Natural killer cell treated with Interleukin-12 subunit alpha and Interleukin-12 subunit beta and Interleukin-15 and Interleukin-18, amount 100 ng/mL, for 72 hours (primary cell): ENCODE results near the gene PRSS38. TPM values are rescaled to one million over a fixed set of nuclear protein-coding genes. Genes with fewer than 3 reads are reported as not detected.

Experiments
- ATAC-seq, 2 donors: fragments of 150-1000 bp; cut with Tn5 transposase in 1 of 2; sonication (Bioruptor Pico), chemical (Tn5 transposase) in 1 of 2; 2 replicates each; pipeline ENCODE4 v1.10.0; 2021
- DNase-seq: peaks from one replicate; pipeline ENCODE4 v3.0.0; 2022; ENCODE audit warnings: low spot score
- H3K27ac Mint-ChIP-seq, 2 donors: 1 replicate in 1 of 2; 2 replicates in 1 of 2; pipeline ENCODE4 v1.8.0; 2022; ENCODE audit warnings: mixed read lengths in 2 of 2, mild to moderate bottlenecking in 1 of 2, moderate library complexity in 1 of 2
- H3K27me3 Mint-ChIP-seq, 2 donors: 1 replicate in 1 of 2; 2 replicates in 1 of 2; pipeline ENCODE4 v1.8.0; 2022; ENCODE audit warnings: mixed read lengths in 2 of 2
- H3K36me3 Mint-ChIP-seq: one replicate; pipeline ENCODE4 v1.8.0; 2022; ENCODE audit warnings: mixed read lengths
- H3K4me1 Mint-ChIP-seq, 2 donors: 1 replicate in 1 of 2; 2 replicates in 1 of 2; pipeline ENCODE4 v1.8.0; 2022; ENCODE audit warnings: low read depth in 2 of 2, mixed read lengths in 2 of 2, mild to moderate bottlenecking in 1 of 2
- H3K4me3 Mint-ChIP-seq: one replicate; pipeline ENCODE4 v1.8.0; 2022; ENCODE audit warnings: mixed read lengths
- H3K9me3 Mint-ChIP-seq: 2 replicates; pipeline ENCODE4 v1.8.0; 2022; ENCODE audit warnings: mixed read lengths
- total RNA-seq, 2 donors: library from RNA; stranded (reverse); gene quantifications; one replicate each; pipeline ENCODE4 v1.2.3, GENCODE V29; 2022

The PRSS38 gene
- total RNA-seq, 2 donors from 2014 or later = not detected

DNA sequence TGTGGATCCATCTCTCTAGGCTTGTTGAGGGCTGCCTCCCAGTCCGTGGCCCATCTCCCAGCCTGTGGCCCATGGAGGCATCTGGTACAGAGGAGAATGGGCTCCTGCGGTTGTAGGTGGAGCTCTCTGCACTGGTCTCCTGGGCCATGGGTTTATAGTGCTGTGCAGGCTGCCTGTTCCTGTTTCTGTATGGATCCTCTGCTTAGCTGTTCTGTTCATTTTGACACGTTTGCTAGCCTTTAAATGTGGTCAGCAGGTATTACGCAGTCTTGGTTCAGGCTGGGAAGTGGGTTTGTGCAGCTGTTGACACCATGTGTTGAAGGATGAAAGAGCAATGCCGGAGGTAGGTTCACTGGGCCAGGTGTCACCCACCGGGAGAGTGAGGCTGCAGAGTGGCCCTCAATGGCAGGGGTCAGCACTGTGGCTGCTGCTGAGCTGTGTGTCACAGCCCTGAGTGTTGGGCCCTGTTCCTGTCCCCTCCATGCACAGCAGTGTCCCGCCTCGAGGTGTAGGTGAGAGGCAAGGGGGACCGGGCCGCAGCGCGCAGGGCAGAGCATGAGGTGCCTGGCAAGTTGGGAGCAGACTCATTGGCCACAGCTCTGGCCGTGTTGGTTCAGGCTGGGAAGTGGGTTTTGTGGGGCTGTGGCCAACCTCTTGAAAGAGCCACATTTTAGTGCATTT, 41.3 kb upstream of the PRSS38 start:
- ATAC-seq (peak; percentile 74 to 76), DNase-seq (no peak)
- H3K4me3 Mint-ChIP-seq = peak overlapping the region; percentile 35
- H3K27ac Mint-ChIP-seq = peak overlapping the region; percentile 4 to 17
- peaks cover 6% of the 10 kb centered on the region for H3K36me3 Mint-ChIP-seq
- H3K27me3 Mint-ChIP-seq = peaks cover 6 to 8% of the 10 kb centered on the region in 2 donors
- peaks cover 29 to 35% of the 10 kb centered on the region in 2 donors for H3K4me1 Mint-ChIP-seq
- no peaks in the 10 kb centered on the region for H3K9me3 Mint-ChIP-seq

DNA sequence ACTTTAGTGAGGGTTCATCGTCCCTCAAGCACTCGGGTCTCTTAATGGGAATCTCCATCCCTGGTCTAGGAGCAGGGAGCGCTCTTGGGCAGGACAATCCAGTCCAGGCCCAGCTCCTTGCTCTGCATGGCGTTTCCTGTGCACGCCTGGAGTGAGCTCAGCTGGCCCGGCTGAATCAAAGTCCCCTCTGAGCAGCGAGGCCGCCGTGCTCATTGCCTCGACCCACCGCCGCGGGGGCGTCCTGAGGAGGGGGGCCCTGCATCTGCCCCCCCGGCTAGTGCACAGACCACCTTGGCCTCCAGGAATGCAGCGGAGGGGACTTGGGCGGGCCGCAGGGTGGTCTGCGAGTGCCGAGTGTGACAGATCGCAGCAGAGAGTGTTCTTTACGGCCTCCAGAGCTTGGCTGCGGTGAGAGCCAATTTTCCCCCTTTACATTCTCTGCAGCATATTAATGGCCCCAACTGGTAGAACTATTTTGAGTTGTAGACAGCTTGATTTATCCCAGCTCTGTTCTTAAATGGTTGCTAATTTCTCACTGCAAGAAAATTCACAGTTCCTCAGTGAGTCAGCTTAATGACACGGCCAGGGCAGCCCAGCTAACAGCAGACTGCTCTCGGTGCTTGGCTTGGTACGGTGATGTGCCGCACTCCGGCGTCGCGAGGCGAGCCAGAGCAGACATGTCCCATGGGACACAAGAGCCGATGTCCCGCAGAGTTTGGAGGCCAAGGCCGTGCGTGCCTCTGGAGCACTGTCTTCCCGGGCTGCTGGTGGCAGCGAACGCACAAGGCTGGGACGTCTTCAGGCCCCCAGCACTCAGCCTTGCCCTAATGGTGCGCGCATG, 40.4 kb upstream of the PRSS38 start:
- no peak overlapping the region for H3K27ac Mint-ChIP-seq
- H3K4me3 Mint-ChIP-seq = no peak overlapping the region

DNA sequence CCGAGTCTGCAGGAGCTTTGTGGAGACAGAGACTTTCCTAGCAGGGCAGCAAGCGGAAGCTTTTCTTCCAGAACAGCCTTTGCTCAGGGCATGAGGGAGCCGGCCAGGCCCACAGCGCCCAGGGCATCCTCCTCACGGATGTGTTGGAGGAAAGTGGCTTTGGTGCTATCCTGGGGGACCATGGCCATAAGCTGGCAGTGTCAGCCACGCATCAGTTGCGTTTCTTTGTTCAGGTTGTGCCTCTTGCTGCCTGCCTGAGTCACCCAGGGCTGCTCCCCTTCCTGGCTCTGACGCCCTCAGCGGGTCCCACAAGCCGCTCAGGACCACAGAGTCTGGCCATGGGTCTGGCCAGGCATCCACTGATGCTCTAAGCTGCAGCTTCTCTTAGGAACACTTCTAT, 39.6 kb upstream of the PRSS38 start:
- Mint-ChIP-seq H3K27me3 (peaks cover 0 to 5% of the 10 kb centered on the region in 2 donors), H3K27ac (no peak overlapping the region), H3K9me3 (no peaks in the 10 kb centered on the region), H3K4me3 (peak overlapping the region; percentile 45), H3K36me3 (no peaks in the 10 kb centered on the region), H3K4me1 (peaks cover 29 to 32% of the 10 kb centered on the region in 2 donors)
- no peak for ATAC-seq
- peak; percentile 45 for DNase-seq

More for the DNA sequence above, 40.4 kb upstream of the PRSS38 start:
- no peak for DNase-seq
- Mint-ChIP-seq H3K4me1 (peaks cover 29 to 35% of the 10 kb centered on the region in 2 donors), H3K9me3 (no peaks in the 10 kb centered on the region), H3K36me3 (peaks cover 6% of the 10 kb centered on the region), H3K27me3 (peaks cover 6 to 8% of the 10 kb centered on the region in 2 donors)
- no peak for ATAC-seq

DNA sequence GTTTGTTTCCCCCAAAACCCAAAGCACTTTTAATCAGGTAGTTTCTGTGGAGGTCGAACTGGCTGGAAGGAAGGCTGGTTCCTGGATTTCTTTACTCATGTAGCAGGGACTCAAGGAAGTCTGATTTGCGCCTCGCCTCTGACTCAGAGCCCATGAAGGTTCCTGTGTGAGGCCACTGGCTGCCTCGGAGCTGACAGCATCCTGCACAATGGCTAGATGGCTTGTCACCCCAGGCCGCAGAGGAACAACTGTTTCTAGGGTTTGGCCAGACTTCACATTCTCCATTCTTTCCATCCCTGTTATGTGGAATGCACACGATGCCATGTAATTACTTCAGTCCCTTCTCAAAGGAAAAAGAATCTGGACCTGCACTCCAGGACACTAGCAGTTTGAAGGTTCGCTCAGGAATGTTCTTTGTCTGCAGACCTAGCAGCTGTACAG, 39.1 kb upstream of the PRSS38 start:
- ATAC-seq = peak; percentile 62 to 73
- H3K9me3 Mint-ChIP-seq = no peaks in the 10 kb centered on the region
- peak; percentile 59 for DNase-seq
- H3K4me1 Mint-ChIP-seq = peaks cover 29 to 32% of the 10 kb centered on the region in 2 donors
- no peaks in the 10 kb centered on the region for H3K36me3 Mint-ChIP-seq
- no peak overlapping the region for H3K27ac Mint-ChIP-seq
- H3K27me3 Mint-ChIP-seq = peaks cover 0 to 5% of the 10 kb centered on the region in 2 donors
- peak overlapping the region; percentile 45 for H3K4me3 Mint-ChIP-seq

DNA sequence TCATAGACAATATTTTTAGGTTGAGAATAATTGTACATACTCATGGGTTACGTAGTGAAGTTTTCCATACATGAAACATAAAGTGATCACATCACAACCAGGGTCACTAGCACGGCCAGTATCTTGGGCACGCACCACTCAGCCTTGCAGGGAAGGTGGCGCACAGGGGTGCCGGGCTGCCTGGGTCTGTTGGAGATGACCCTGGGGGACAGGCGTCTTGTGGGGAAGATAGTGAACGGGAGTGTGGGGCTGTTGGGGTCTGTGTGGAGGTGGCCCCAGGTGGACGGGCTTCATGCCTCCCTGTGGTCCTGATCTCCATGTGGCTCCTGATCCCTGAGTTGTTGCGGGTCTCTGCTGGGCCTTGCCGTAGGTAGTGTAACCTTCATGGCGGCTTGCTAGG, 38.3 kb upstream of the PRSS38 start:
- Mint-ChIP-seq H3K27ac (no peak overlapping the region), H3K36me3 (no peaks in the 10 kb centered on the region), H3K4me1 (peaks cover 29 to 32% of the 10 kb centered on the region in 2 donors), H3K27me3 (peaks cover 0 to 5% of the 10 kb centered on the region in 2 donors), H3K4me3 (no peak overlapping the region), H3K9me3 (no peaks in the 10 kb centered on the region)
- ATAC-seq (no peak), DNase-seq (peak; percentile 53)

DNA sequence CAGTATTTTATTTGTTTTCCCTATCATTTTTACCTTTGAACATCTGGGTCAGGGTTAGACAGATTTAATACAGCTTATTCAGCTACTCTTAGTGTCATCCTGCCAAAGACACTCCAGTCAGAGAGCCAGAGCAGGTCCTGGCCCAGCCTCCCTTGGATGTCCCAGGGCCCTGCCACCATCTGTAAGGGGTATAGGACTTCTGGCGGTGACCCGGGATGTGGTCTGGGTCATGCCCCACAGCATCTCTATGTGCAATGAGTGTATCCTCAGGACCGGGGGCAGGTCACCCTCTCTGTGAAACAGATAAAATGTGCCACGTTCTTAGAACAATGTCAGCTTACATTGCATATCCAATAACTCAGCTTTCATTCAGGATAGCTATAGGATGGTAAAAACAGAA, 37.8 kb upstream of the PRSS38 start:
- DNase-seq = peak; percentile 28
- H3K27ac Mint-ChIP-seq = no peak overlapping the region
- ATAC-seq = no peak
- H3K4me1 Mint-ChIP-seq = peaks cover 29 to 32% of the 10 kb centered on the region in 2 donors
- peaks cover 0 to 1% of the 10 kb centered on the region in 2 donors for H3K27me3 Mint-ChIP-seq
- no peaks in the 10 kb centered on the region for H3K9me3 Mint-ChIP-seq
- no peaks in the 10 kb centered on the region for H3K36me3 Mint-ChIP-seq
- H3K4me3 Mint-ChIP-seq = no peak overlapping the region

DNA sequence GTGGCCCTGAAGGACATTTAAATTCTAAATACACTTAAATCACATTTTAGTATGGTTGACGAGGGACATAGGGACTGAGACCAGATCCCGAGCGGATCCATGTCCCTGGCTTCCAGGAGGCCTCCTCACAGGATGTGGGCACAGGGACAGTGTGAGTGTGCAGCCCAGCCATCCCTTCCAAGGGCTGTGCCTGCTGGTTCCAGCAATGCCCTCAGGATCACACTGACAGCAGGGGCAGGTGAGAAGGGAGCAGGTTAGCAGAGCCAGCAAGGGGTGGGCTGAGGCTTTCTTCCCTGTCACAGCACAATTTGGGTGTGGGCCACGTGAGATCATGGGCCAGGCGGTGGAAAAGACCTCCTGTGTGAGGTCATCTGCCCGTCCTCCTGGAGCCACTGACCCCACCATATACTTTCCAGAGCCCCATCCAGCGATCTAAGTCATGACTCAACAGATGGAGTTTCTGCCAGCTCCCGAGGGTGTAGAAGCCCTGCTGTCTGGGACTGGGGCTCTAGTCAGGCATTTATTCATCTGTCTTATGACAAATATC, 37.0 kb upstream of the PRSS38 start:
- peaks cover 28 to 32% of the 10 kb centered on the region in 2 donors for H3K4me1 Mint-ChIP-seq
- peaks cover 6% of the 10 kb centered on the region for H3K36me3 Mint-ChIP-seq
- DNase-seq (no peak), ATAC-seq (no peak)
- peaks cover 2 to 6% of the 10 kb centered on the region in 2 donors for H3K27me3 Mint-ChIP-seq
- H3K27ac Mint-ChIP-seq = no peak overlapping the region
- no peak overlapping the region for H3K4me3 Mint-ChIP-seq
- H3K9me3 Mint-ChIP-seq = no peaks in the 10 kb centered on the region

DNA sequence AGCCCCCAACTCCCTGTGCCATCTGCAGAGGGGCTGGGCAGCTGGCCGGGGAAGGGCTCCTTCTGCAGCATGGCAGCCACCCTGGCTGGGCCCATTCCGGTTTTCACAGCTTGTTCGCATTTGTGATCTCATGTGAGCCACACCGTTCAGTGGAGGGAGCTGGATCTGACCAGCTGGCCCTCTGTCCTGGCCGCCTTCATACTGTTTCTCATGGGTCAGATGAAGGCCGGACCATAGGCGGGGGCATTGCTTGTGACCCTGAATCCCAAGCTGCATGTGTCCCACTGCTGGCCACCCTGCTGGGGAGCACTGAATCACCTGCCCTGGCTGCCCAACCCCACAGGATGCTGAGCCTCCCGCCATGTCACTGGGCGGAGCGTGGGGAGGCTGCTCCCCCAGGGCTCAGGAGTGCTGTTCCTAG, 36.4 kb upstream of the PRSS38 start:
- DNase-seq = peak; percentile 20
- H3K9me3 Mint-ChIP-seq = no peaks in the 10 kb centered on the region
- H3K4me3 Mint-ChIP-seq = no peak overlapping the region

DNA sequence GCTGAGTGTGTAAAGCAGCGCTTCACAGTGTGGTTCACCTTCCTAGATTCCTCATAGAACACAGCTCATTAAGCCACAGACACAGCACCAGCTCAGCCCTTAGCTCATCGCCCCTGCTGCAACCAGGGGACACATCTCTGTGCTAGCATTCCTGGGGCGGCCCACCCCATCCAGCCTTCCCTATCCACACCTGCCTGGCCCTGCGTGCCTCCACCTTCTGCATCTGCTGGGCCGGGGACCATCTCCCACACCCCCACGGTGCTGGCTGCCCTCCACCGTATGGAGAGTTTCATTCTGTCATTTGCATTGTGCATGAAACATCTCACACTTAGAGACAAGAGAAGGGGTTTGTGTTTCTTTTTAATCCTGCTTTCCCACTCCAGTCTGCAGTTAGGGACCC, 35.8 kb upstream of the PRSS38 start:
- DNase-seq (peak; percentile 15), ATAC-seq (no peak)
- H3K4me3 Mint-ChIP-seq = no peak overlapping the region
- H3K27ac Mint-ChIP-seq = no peak overlapping the region
- peaks cover 16 to 21% of the 10 kb centered on the region in 2 donors for H3K4me1 Mint-ChIP-seq
- peaks cover 6 to 9% of the 10 kb centered on the region in 2 donors for H3K27me3 Mint-ChIP-seq
- H3K36me3 Mint-ChIP-seq = peaks cover 6% of the 10 kb centered on the region
- no peaks in the 10 kb centered on the region for H3K9me3 Mint-ChIP-seq

More for the DNA sequence above, 36.4 kb upstream of the PRSS38 start:
- peaks cover 2 to 6% of the 10 kb centered on the region in 2 donors for H3K27me3 Mint-ChIP-seq
- peaks cover 23 to 26% of the 10 kb centered on the region in 2 donors for H3K4me1 Mint-ChIP-seq
- no peak for ATAC-seq
- H3K27ac Mint-ChIP-seq = no peak overlapping the region
- peaks cover 6% of the 10 kb centered on the region for H3K36me3 Mint-ChIP-seq

DNA sequence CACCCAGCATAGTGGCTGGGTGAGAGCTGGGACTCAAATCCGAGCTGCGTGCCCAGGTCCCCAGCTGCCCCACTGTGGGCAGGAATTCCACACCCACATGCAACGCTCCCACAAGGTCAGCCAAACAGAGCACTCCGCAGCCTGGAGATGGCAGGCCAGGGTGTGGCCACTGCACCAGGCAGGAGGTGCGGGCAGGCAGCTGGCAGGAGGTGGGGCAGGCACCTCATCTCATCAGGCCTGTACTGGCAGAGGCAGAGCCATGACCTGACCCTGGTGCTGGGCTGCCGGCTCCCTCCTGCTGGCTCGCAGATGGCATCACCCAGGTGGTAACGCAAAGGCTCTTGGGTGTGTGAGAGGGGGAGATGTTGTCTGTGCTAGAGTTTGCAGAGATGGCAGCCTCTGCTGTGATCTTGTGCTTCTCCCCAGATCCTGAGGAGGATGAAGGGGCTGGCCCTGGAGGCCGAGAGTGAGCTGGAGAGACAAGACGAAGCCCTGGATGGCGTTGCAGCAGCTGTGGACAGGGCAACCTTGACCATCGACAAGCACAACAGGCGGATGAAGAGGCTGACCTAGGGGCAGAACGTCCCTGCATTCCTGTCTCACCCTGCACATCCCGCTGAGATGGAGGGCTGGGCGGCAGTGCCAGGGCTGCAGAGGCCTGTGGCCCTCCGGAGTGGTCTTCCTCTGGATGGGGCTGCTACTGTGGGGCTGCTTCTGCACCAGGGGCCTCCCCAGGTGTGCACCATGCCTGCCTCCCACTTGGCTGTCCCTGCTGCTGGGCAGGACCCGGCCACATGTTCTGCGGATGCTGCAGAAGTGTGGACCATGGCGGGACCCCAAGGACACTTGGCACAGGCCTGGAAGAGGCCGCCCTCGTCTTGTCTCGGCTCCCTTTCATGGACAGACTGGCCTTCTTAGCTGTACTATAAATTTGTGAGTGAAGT, 35.1 kb upstream of the PRSS38 start:
- ATAC-seq = no peak

DNA sequence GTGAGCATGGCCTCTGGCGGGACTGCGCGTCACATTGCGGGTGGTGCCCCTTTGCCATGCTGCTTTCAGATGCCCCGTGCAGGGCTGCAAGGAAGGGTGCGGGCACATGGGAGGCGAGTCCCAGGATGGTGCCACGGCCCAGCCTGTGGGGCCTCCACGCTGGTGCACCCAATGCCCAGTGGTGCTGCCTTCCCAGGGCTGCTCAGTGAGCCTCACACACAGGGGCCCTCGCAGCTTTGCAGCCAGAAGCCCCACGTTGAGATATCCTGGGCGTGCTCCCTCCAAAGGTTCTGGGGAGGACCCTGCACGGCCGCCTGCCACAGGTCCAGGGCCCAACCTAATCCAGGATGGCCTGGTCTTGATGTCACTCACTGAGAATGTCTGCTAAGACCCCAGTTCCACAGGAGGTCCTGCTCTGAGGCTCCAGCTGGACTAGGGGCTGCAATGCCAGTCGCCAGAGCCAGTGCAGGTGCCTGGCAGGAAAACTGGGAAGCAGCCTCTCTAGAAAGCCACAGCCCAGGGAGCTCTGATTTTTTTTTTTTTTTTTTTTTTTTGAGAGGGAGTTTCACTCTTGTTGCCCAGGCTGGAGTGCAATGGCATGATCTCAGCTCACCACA, 34.1 kb upstream of the PRSS38 start:
- peaks cover 6 to 15% of the 10 kb centered on the region in 2 donors for H3K27me3 Mint-ChIP-seq
- H3K4me1 Mint-ChIP-seq = peaks cover 6 to 9% of the 10 kb centered on the region in 2 donors
- no peak overlapping the region for H3K27ac Mint-ChIP-seq
- H3K36me3 Mint-ChIP-seq = peaks cover 6% of the 10 kb centered on the region
- H3K4me3 Mint-ChIP-seq = no peak overlapping the region
- no peaks in the 10 kb centered on the region for H3K9me3 Mint-ChIP-seq
- no peak for DNase-seq
- no peak for ATAC-seq

More for the DNA sequence above, 35.1 kb upstream of the PRSS38 start:
- Mint-ChIP-seq H3K36me3 (peaks cover 6% of the 10 kb centered on the region), H3K27me3 (peaks cover 6 to 10% of the 10 kb centered on the region in 2 donors), H3K4me1 (peaks cover 14% of the 10 kb centered on the region in 2 donors), H3K4me3 (no peak overlapping the region), H3K9me3 (no peaks in the 10 kb centered on the region), H3K27ac (no peak overlapping the region)
- peak; percentile 35 for DNase-seq

DNA sequence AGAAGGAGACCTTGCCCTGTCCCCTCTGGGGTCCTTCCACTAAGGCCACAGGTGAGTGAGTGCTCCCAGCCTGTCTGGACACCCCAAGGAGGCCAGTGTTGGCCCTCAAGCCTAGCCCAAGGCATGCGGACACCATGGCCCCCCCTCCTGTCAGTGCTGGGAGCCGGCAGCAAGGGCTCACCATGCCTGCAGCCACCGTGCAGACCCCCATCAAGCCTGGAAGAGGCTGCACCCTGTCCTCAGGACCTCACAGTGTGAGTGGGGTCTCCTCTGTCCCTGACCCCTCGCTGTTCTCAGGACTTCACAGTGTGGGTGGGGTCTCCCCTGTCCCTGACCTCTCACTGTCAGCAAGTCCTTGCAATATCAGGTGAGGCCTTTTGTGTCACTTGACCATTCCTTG, 33.2 kb upstream of the PRSS38 start:
- Mint-ChIP-seq H3K36me3 (peaks cover 6% of the 10 kb centered on the region), H3K4me3 (no peak overlapping the region), H3K27ac (no peak overlapping the region), H3K4me1 (peaks cover under 1 to 4% of the 10 kb centered on the region in 2 donors), H3K27me3 (peaks cover 6 to 21% of the 10 kb centered on the region in 2 donors), H3K9me3 (no peaks in the 10 kb centered on the region)
- DNase-seq (no peak), ATAC-seq (no peak)
